Activated CD8-positive, alpha-beta memory T cell treated with anti-CD3 and anti-CD28 coated beads, Interleukin-2, amount 50 U/mL, for 24 hours (primary cell): ENCODE results near the gene HELB.
"Not testable (repeated sequence)": the region's sequence is repeated elsewhere in the genome, so short reads cannot be mapped to it uniquely, and the experiment has no call there.

Experiments
- DNase-seq: peaks from one replicate; pipeline ENCODE4 v3.0.0-alpha.2; 2020; ENCODE audit errors: extremely low read depth

The HELB gene

DNA sequence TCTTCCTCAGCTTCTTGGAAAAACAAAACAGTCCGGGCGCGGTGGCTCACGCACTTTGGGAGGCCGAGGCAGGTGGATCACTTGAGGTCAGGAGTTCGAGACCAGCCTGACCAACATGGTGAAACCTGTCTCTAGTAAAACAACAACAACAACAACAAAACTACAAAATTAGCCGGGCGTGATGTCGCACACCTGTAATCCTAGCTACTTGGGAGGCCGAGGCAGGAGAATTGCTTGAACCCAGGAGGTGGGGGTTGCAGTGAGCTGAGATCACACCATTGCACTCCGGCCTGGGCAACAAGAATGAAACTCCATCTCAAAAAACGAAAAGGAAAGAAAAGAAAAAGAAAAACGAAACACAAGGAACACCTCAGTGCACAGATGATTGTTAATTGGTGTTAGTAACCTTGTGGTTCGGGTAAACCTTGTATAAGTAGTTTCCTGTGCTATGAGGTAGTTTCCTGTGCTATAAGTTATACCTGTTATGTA is 1.1 kb downstream of the HELB start:
- DNase-seq, result not testable (repeated sequence)

DNA sequence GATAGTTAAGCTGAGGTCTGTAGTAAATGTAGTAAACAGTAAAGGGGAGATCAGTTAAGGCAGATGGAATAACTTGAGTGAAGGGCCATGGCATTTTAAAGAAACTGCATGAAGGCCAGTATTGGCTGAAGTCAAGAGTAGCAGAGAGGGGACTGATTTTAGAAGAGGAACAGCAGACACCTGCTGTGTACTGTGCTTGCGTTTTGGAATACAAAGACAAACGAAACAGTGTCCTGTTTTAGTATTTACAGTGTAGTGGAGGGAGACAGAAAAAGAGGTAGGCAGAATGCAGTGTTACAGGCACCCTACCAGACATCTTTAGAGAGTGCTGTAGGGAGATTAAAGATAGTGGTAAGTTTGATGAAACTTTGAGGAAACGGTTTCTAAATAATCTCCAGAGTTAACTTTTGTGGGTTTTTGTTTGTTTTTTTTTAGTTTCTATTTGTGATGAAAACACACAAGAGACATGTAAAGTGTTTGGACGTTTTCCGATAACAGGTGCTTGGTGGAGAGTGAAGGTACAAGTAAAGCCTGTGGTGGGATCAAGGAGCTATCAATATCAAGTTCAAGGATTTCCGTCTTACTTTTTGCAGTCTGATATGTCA is 2.1 kb downstream of the HELB start:
- DNase-seq, result no peak

DNA sequence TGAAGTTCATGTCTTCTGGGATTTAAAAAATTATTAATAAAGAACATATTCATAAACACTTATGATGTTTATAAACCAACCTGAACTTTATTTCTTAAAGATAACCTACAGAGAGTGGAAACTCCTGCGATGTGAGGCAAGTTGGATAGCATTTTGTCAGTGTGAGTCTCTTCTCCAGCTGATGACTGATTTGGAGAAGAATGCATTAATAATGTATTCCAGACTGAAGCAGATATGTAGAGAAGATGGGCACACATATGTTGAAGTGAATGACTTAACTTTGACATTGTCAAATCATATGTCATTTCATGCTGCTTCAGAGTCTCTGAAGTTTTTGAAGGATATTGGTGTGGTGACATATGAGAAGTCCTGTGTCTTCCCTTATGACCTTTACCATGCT is 7.3 kb downstream of the HELB start:
- no peak for DNase-seq

DNA sequence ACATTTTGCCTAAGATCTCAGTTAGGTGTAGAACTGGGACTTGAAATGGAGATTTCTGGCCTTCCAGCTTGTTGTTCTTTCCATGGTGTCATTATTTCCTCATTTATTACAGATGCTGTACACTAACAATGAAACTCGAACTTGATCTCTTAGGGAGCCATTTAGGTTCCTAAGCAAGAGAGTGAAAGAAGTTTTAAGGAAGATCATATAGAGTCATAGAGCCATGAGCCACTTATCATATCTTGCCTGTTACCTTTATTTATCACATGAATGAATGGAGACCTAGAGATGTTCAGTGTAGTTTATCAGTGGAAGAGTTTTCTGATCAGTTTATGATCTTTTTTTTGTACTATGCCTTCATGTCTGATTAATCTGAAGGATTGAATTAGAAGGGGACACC is 9.9 kb downstream of the HELB start:
- no peak for DNase-seq

DNA sequence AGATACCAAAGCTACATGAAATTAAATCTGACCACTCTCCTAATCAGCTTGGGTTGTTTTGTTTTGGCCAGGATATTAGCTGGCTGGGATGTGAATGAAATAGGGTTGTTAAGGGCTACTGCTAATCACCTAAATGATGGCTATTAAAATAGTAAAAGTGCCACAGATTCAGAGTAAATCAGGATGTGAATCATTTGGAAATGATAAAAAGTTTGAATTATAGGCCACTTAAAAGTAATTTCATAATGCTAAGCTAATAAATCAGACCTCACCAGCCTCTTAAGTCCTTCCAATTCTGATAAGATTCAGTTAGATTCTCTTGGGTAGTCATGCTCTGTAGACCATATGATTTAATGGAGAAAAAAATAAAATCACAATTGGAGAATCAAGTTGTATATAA is 12.0 kb downstream of the HELB start:
- no peak for DNase-seq

DNA sequence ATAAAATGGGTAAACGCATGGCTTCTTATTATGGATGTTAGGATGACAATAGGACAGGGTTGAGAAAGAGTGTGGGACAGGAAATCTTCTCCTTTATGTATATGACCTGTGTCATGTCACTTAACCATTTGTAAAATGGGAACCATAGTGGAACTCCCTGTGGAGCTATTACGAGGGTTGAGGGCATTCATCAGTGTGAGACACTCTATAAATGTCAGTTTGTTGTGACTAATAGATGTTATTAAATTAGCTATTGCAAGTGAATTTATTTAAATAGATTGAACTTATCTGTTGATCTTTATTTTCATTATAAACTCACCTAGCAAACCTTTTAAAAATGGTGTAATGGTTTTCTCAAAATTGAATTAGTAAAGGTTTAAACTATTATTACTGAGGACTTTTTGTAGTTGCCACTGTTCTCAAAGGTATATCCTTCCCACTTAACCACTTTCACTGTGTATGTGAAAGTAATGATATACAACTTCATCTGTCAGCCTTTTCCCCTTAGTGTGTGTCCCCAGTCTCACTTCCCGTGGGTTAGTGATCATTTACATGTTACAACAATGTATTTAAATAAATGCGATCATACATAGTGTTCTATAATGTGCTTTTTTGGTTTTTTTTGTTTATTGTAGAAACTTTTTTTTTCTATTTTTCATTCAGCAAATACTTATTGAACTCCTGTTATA is 17.1 kb downstream of the HELB start:
- no peak for DNase-seq

DNA sequence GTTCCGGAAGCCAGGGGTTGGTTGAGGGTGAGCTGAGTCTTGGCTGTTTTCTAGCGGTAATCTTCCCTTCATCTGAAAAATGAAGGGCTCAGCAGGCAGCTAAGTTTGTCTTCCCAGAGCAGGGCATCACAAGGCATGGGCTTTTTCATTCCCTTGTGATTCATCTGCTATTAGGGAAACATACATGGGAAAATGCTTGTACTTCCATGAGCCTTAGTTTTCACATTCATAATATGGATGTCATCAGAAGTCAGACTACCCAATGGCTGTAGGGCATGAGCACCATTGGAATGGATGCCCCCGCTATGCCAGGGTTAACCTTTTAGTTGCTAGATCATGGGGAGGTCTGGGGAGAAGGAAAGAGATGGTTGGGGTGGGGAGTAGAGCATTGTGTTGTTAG is 18.7 kb downstream of the HELB start:
- no peak for DNase-seq

DNA sequence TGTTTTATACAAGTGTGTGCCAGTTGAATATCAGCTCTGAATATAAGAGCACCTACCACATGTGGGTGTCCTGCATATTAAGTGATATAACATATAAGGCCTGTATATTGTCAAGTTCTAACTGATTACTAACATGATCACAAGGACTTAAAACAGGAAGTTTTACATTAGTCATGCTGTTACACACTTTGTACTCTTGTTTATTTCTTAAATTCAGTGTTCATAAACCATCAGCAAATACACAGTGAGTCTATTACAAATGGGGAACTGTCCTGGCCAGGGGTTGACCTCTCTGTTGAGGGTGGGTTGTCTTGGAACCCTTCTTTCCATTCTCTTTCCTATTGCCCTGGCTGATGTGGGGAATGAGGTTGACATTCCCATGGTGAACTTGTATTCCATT is 19.1 kb downstream of the HELB start:
- DNase-seq, result no peak

DNA sequence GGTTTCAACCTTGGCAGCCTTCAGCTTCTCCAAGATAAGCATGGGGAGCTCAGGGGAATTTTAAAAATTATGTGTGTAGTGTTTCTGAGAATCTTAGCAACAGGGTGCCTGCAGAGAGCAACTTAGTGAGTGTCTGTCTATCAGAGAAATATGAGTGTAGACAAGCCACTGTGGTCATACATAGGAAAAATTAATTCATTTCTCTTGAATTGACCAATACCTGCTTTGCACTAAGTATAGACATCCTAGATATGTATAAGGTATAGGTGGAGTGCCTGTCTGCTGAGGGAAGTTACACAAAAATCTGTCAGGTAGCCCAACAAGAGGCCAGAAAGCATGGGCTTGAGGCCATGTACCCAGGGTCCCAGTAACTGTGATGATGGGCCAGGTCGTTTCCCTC is 20.7 kb downstream of the HELB start:
- no peak for DNase-seq

DNA sequence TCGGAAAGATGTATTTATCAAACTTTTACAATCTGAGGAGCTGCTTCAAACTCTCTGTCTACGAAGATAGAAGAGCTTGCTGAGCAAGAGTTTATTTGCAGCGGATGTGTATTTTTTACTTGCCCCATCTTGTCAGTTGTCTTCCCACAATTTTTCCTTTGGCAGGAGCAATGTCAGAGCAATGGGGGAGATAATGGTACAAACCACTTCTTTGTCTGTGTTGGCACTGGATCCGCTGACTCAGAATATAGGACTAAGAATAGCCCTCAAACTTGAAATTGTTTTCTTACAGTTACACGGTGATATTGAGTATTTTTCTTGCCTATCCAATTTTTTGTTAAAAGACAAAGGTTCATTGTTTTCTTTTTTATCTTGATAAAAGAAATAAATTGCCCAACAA is 27.6 kb downstream of the HELB start:
- no peak for DNase-seq

DNA sequence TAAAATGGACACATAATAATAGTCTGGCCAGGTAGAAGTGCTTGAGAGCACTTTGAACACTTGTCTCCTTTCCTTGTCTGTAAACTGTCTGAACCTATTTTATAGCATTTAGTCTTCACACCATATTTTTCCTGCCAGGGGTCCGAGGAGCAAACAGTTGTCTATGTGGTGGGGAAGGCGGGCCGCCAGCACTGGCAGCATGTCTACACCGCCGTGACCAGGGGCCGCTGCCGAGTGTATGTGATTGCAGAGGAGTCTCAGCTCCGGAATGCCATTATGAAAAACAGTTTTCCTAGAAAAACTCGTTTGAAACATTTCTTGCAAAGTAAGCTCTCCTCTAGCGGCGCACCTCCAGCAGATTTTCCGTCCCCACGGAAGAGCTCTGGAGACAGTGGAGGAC is 28.7 kb downstream of the HELB start:
- no peak for DNase-seq

DNA sequence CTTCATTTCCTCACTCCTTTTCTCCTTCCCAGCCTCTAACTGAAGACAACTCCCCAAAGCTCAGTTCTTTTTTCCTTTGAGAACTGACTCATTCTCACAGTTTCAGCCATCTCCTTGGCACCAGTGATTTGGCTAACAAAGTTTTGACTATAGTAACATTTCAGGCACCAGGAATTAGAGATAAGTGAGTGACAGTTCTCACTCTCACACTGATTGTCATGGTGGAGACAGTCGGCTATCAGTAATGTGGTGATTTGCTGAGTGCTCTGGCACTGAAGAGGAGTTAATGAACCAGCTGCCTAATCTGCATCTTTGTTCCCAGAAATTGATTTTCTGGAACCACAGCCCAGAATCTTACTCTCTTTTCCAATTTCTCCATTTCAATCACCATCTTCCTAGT is 29.5 kb downstream of the HELB start:
- no peak for DNase-seq

DNA sequence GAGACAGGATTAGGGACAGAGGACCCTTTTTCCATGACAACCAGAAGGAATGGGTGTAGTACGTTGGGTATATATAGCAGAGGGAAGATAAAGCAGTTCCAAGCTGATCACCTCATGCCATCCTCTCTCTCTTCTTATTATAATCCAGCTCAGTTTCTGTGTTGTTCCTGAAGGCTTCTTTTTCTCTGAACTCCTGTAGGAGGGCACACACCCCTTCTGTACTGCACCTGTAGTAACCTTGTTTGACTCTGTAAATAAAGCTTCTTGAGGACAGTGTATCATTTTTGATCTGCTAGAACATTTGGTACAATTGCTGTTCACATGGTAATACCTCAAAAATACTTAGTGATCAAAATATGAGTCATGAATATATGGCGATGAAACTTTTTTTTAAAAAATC is 33.5 kb downstream of the HELB start:
- no peak for DNase-seq

DNA sequence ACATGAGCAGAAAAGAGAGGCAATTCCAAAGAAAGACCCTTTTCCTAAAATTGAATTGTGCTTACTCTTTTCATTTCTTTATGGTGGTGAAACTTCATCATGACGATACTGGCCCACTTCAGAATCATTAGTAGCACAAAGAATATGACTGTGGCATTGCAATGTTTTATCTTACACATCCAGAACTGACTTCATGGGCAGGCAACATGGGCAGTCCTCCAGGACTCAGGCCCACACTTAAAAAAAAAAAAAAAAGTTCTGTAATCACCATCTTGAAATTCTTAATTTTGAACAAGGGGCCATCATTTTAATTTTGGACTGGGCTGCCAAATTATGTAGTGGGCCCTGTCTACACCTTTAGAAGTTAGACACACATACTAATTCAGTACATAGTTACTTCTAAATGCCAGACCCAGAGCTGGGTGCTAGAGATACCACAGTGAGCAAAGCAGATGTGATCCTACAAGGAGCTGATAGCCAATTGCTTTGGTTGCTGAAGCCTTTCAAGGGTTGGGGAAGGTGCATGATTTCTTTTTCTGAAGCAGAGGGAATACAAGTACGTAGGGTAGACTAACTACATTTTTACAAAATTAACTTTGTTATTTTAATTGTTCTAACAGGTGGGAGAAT is 35.2 kb downstream of the HELB start:
- no peak for DNase-seq

DNA sequence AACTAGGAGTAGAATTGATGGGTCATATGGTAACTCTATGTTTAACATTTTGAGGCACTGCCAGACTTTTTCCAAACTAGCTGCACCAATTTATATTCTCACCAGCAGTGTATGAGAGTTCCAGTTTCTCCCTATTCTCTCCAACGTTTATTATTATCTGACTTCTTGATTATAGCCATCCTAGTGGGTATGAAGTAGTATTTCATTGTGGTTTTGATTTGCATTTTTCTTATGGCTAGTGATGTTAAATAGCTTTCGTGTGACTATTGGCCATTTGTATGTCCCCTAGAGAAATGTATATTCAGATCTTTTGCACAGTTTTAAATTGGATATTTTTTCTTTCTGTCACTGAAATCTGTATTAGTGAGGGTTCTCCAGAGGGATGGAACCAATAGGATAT is 37.8 kb downstream of the HELB start:
- DNase-seq, result no peak

DNA sequence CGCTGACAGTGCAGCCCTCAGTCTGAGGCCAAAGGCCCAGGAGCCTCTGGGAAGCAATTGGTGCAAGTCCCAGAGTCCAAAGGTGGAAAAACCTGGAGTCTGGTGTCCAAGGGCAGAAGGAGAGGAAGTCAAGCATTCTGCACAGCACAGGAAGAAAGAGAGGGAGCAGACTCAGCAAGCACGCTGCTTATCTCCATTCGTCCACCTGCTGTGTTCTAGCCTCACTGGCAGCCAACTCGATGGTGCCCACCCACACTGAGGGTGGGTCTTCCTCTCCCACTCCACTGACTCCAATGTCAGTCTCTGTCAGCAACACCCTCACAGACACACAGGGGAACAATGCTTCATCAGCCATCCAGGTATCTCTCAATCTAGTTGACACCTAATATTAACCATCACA is 38.8 kb downstream of the HELB start:
- no peak for DNase-seq

DNA sequence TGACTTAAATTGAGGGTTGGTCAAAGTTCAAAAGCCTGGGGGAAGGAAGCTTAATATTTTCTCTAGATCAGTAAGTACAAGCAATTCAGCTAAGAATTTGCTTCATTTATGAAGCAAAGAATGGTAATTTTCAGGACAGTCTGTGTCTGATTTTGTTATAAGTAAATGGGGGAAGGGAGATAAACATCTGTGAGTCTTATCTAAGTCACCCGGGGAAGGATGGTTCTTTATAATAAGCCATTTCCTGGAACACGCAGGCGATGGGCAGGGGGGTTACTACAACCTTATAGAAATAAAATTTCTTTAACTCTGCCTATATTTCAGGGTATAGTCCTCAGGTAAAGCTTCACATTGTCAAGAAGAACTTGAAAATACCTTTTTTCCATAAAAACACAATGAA is 42.9 kb downstream of the HELB start:
- no peak for DNase-seq

DNA sequence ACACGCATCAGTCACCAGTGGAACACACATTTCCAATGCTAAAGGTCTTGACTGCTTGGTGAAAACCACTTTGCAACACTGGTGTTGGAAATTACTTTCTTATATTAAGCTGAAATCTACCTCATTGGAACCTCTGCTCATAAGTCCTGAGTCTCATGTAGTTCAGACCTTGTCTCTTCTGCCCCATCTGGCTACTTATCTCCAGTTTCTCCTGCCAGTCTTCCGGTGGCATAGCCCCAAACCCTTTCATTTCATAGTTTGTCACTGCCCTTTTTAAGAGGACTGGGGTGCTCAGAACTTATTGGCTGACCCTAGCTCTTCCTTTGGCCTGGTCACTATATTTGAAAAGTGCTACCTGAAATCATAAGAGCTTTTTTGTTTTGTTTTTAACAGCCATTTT is 43.7 kb downstream of the HELB start:
- DNase-seq, result no peak

DNA sequence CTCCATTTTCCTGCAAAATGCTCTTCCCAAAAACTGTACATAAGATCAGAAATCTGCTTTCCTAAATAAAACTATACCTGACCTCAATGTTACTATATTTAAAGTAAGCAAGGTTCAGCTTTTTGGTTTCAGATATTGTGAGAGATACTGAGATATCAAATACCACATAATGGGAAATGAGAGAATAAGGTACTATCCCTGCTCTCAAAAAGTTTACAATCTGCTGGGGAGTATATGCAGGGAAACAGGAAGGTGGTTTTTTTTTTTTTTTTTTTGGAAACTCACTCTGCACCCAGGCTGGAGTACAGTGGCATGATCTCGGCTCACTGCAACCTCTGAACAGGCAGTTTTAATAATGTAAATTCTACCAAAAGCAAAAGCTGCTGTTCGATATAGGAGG is 49.0 kb downstream of the HELB start:
- DNase-seq, result no peak

DNA sequence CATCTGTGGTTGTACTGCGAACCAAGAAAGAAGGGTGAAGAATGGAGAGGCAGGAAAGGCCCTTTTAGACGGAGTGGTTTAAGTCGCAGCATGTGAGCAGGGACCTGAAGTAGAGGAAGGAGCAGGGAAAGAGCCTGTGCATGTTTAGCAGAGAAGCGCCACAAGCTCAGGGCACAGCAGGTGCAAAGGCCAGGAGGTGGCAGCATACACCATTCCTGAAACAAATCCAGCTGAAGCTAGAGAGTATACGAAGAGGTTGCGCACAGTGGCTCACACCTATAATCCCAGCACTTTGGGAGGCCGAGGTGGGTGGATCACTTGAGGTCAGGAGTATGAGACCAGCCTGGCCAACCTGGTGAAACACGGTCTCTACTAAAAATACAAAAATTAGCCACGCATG is 49.9 kb downstream of the HELB start:
- DNase-seq, result no peak

DNA sequence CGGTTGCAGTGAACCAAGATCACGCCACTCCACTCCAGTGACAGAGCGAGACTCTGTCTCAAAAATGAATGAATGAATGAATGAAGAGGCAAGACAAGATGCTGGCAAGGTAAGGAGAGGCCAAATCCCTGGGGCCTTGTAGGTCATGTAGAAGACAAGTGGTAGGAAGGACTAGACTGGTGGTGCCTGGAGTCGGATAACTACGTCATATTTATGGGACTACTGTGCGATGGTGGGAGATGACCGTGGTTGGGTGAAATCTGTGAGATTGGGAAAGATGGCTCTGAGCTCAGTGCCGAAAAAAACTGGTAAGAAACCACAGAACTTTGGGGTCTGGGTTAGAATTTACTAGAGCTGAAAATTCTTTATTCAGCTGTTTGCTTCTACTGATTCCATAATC is 50.6 kb downstream of the HELB start:
- DNase-seq, result no peak

DNA sequence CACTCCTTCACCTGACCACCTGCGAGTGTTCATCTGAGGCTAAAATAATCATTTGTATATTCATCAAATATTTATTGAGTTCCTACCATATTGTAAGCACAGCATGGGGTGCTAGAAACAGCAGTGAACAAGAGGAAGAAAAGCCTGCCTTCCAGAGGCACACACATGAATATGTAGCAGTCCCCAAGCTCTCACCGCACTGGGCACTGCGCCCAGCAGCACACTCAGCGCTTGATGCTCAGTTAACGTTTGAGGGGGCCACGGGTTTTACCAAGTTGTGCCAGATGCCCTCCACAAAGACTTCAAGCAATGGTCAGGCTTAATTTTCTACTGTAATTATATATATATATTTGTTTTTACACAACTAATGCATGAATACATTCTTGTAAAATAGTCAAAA is 52.0 kb downstream of the HELB start:
- DNase-seq, result no peak

DNA sequence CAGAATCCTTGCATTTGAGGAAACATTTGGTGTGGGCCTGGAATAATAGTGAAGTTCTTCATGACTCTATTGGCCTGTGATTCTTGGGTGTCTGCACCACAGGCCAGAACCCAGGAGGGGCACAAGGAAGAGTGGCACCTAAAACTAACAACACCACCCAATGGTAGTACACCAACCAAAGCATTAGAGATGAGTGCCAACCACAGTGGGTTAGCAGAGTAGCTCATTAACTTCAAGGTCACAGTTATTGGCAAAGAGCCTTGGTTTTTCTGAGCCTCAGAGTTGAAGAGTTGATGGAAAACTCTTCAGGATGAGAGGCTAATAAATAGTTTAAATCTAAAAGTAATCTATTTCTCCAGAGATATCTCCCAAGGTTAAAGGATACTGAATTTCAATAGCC is 57.0 kb downstream of the HELB start:
- DNase-seq, result no peak

DNA sequence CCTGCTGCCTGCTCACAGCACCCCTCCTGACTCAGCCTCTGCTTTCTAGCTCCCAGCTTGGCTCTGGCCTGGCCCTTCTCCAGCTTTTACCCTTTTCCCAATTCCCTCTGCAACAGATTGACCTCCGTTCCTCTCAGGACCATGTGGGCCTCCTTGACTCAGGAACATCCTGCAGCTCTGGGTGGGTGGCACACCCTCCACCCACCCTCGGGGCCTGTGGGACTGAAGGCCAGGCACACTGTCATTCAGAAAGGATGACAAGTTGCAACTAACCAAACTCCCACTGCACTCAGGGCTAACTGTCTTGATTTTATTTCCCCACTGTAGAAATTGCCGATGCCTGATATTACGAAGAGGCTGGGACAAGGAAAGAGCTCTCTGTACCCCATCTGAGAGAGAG is 59.4 kb downstream of the HELB start:
- no peak for DNase-seq
